Loucy (cell line): ENCODE measurements around the gene ADGRE2.

Experiments
- CTCF ChIP-seq: fragments of 200-600 bp; sonication (generic); conservative IDR thresholded peaks from 2 replicates; pipeline ENCODE4 v1.5.1; 2014; ENCODE audit warnings: mild to moderate bottlenecking, antibody characterized with exemption, low read length
- EZH2phosphoT487 ChIP-seq: fragments of 200-600 bp; IDR thresholded peaks from 2 replicates; pipeline ENCODE4 v1.6.1; 2018; ENCODE audit warnings: antibody characterized with exemption, mild to moderate bottlenecking, moderate library complexity, borderline replicate concordance

- TF ChIP-seq CTCF: no peak
- TF ChIP-seq EZH2phosphoT487: no peak
Observed at GRCh38 chr19:14770944-14771839, 7.2 kb downstream of the ADGRE2 start.
